ENCODE data around the gene SMCR8. TPM values are rescaled to one million over a fixed set of nuclear protein-coding genes. Genes with fewer than 3 reads are reported as not detected.
A peak's percentile ranks its signal among the peaks of the same experiment; 100 is the strongest.

Gene SMCR8
- total and polyA plus RNA-seq, 10 of the 15 experiments (the other 5 are each of a cell fraction or from before 2014, with no cell fraction given): 0.52 to 16.4 (median 8.0) TPM

- under 1% methylated on average over 72 of the region's 76 CpGs for WGBS (ENCODE audit: insufficient coverage, insufficient replicate concordance, low lambda C conversion rate, missing lambda C conversion rate)
- Histone ChIP-seq H3K36me3 (ENCODE audit: control insufficient read depth in 2 of 2, insufficient read depth in 2 of 2, low read length in 1 of 2) (no peaks in the 10 kb centered on the region; a peak in 1 of 4 replicates), H3K79me2 (ENCODE audit: control insufficient read depth, insufficient read depth, low read length) (peaks cover 15% of the 10 kb centered on the region), H3K4me2 (ENCODE audit: control insufficient read depth, insufficient read depth) (peak within 1 kb of the TSS; percentile 92), H3K4me3 (peak within 1 kb of the TSS; percentile 88), H3K27me3 (replicated peaks in 1 of 2; ENCODE audit: control insufficient read depth in 2 of 2, insufficient read depth in 2 of 2, low read length in 1 of 2) (no peaks in the 10 kb centered on the region), H3K4me1 (ENCODE audit: control insufficient read depth, insufficient read depth, low read length) (0 out of 2 replicates have a peak, but pooled peaks cover 3% of the 10 kb centered on the region), H3K27ac (ENCODE audit: control insufficient read depth, insufficient read depth) (peak within 1 kb of the TSS; percentile 64), H3K9ac (ENCODE audit: control insufficient read depth, insufficient read depth, low read length) (peak within 1 kb of the TSS; percentile 81), H3K9me3 (replicated peaks; ENCODE audit: control insufficient read depth, insufficient read depth, low read length) (no peaks in the 10 kb centered on the region), H4K20me1 (ENCODE audit: control insufficient read depth, insufficient read depth) (no peaks in the 10 kb centered on the region), H2AFZ (ENCODE audit: control insufficient read depth, low read depth, low read length) (peak within 1 kb of the TSS; percentile 85)
- in situ Hi-C loops (cut with MboI) (no loop called here), intact Hi-C loops (cut with micrococcal nuclease; ENCODE audit: unreplicated experiment) (no loop called here)
- ChIA-PET CTCF (interaction anchor here (0.9 kb wide), 1 partner anchor 115 kb away, joined by 3 read pairs; no protein-coding TSS in a partner anchor), SMC1A (ENCODE audit: uncharacterized antibody, unreplicated experiment) (interaction anchor here (1.4 kb wide), 1 partner anchor 114 kb away, joined by 3 read pairs; no protein-coding TSS in a partner anchor), POLR2A (interaction anchor here (1.4 kb wide), 1 partner anchor 50 kb away, joined by 5 read pairs; no protein-coding TSS in a partner anchor), RAD21 (ENCODE audit: unreplicated experiment) (no interaction called here)
- DNase-seq (ENCODE audit: low read depth, low spot score) (peak; percentile 72), FAIRE-seq (peak; percentile 92), ATAC-seq (peak; percentile 100)
- no TSS peak for BruUV-seq (replicated peaks)
- peak; percentile 79 for TF ChIP-seq MAX (IDR thresholded peaks at IDR 0.05; ENCODE audit: low read depth, low read length)
- TF ChIP-seq IKZF1 (conservative IDR thresholded peaks at IDR 0.05): peak; percentile 76
- peak; percentile 54; the same call in 1 of the 2 replicates for TF ChIP-seq ATF3 (IDR thresholded peaks at IDR 0.05; ENCODE audit: borderline replicate concordance, extremely low read depth, low read depth, low read length)
- TF ChIP-seq POLR2A (IDR thresholded peaks at IDR 0.05; ENCODE audit: low read depth, low read length): peak; percentile 88
- no peak for TF ChIP-seq NFYA (IDR thresholded peaks at IDR 0.05; ENCODE audit: borderline replicate concordance, low read depth, low read length)
- peak; percentile 65 for TF ChIP-seq RELA (IDR thresholded peaks at IDR 0.05; ENCODE audit: borderline replicate concordance, partially characterized antibody)
- TF ChIP-seq RAD51 (IDR thresholded peaks at IDR 0.05): peak; percentile 62; the same call in 1 of the 2 replicates
- TF ChIP-seq, protein P1, sequence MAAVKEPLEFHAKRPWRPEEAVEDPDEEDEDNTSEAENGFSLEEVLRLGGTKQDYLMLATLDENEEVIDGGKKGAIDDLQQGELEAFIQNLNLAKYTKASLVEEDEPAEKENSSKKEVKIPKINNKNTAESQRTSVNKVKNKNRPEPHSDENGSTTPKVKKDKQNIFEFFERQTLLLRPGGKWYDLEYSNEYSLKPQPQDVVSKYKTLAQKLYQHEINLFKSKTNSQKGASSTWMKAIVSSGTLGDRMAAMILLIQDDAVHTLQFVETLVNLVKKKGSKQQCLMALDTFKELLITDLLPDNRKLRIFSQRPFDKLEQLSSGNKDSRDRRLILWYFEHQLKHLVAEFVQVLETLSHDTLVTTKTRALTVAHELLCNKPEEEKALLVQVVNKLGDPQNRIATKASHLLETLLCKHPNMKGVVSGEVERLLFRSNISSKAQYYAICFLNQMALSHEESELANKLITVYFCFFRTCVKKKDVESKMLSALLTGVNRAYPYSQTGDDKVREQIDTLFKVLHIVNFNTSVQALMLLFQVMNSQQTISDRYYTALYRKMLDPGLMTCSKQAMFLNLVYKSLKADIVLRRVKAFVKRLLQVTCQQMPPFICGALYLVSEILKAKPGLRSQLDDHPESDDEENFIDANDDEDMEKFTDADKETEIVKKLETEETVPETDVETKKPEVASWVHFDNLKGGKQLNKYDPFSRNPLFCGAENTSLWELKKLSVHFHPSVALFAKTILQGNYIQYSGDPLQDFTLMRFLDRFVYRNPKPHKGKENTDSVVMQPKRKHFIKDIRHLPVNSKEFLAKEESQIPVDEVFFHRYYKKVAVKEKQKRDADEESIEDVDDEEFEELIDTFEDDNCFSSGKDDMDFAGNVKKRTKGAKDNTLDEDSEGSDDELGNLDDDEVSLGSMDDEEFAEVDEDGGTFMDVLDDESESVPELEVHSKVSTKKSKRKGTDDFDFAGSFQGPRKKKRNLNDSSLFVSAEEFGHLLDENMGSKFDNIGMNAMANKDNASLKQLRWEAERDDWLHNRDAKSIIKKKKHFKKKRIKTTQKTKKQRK (IDR thresholded peaks at IDR 0.05; ENCODE audit: low read depth, low read length): no peak
- no peak for TF ChIP-seq MEF2B (IDR thresholded peaks at IDR 0.05; ENCODE audit: partially characterized antibody, poor library complexity, severe bottlenecking)
- TF ChIP-seq NRF1 (conservative IDR thresholded peaks at IDR 0.05; ENCODE audit: low read depth, low read length): peak; percentile 68
- 0 out of 2 replicates have a peak, but pooled peaks have one; percentile 51 for TF ChIP-seq ASH2L (IDR thresholded peaks at IDR 0.05; ENCODE audit: borderline replicate concordance, low read depth)
- TF ChIP-seq SP1 (IDR thresholded peaks at IDR 0.05; ENCODE audit: low read depth, low read length): peak; percentile 71
- TF ChIP-seq ZNF384 (IDR thresholded peaks at IDR 0.05; ENCODE audit: borderline replicate concordance, low read depth, low read length): no peak
- peak; percentile 93 for TF ChIP-seq RB1 (IDR thresholded peaks at IDR 0.05; ENCODE audit: borderline replicate concordance)
- TF ChIP-seq RFX5 (IDR thresholded peaks at IDR 0.05; ENCODE audit: low read depth, low read length): peak; percentile 89
- peak; percentile 46 for TF ChIP-seq MYC (IDR thresholded peaks at IDR 0.05; ENCODE audit: insufficient read depth, insufficient read length, insufficient replicate concordance, low read length, severe bottlenecking)
- TF ChIP-seq ETV6 (conservative IDR thresholded peaks at IDR 0.05 in 1 of 2, IDR thresholded peaks at IDR 0.05 in 1 of 2; ENCODE audit: borderline replicate concordance in 1 of 2, low read depth in 1 of 2): no peak
Observed at GRCh38 chr17:18363101-18364049, 48.3 kb downstream of the SMCR8 start, which contains the start of gene SHMT1. SHMT1 (minus strand) TSS chr17:18363550; CDS start chr17:18355981, 7,569 bp downstream.
